ENCODE measurements around the gene FMO1.

DNA sequence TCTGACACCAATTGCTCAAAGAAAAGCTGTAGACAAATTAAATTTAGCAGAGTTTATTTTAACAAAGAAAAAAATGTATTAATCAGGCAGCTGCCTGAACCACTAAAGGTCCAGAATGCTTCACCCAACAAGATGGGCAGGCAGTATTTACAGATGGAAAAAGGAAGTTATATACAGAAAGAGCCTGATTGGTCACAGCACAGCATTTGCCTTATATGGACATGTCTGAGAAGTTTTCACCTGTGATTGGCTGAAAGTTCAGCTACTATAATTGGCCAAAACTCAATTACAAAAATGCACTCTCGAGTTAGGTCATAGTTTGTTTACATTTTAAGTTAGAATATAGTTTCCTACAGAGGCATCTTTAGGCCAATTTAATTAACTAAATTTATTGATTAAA is 15.1 kb upstream of the FMO1 start:
- TF ChIP-seq POLR2AphosphoS5 (IDR thresholded peaks at IDR 0.05; ENCODE audit: low read depth, low read length), result no peak
- no peak for TF ChIP-seq TAF1 (IDR thresholded peaks at IDR 0.05; ENCODE audit: borderline replicate concordance, insufficient read depth, low read length)
- no peak for TF ChIP-seq SIN3A (IDR thresholded peaks at IDR 0.05; ENCODE audit: borderline replicate concordance, insufficient read depth, low read length)
- TF ChIP-seq, protein P1, sequence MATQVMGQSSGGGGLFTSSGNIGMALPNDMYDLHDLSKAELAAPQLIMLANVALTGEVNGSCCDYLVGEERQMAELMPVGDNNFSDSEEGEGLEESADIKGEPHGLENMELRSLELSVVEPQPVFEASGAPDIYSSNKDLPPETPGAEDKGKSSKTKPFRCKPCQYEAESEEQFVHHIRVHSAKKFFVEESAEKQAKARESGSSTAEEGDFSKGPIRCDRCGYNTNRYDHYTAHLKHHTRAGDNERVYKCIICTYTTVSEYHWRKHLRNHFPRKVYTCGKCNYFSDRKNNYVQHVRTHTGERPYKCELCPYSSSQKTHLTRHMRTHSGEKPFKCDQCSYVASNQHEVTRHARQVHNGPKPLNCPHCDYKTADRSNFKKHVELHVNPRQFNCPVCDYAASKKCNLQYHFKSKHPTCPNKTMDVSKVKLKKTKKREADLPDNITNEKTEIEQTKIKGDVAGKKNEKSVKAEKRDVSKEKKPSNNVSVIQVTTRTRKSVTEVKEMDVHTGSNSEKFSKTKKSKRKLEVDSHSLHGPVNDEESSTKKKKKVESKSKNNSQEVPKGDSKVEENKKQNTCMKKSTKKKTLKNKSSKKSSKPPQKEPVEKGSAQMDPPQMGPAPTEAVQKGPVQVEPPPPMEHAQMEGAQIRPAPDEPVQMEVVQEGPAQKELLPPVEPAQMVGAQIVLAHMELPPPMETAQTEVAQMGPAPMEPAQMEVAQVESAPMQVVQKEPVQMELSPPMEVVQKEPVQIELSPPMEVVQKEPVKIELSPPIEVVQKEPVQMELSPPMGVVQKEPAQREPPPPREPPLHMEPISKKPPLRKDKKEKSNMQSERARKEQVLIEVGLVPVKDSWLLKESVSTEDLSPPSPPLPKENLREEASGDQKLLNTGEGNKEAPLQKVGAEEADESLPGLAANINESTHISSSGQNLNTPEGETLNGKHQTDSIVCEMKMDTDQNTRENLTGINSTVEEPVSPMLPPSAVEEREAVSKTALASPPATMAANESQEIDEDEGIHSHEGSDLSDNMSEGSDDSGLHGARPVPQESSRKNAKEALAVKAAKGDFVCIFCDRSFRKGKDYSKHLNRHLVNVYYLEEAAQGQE (IDR thresholded peaks at IDR 0.05; ENCODE audit: insufficient read depth in 1 of 2, low read depth in 2 of 2, low read length in 2 of 2), result no peak

Measured in PFSK-1 (cell line).